DMS153 treated with DMSO at 0.1 percent for 48 hours (cell line): ENCODE measurements around the gene ST3GAL6.

Experiments
- DNase-seq: peaks from one replicate; lab custom pipeline; 2025; ENCODE audit not compliant: unreplicated experiment; lab: John Stamatoyannopoulos, UW

The ST3GAL6 gene

GRCh38 chr3:98739266-98739665, 23.9 kb upstream of the ST3GAL6 start:
- DNase-seq, result no peak

DNA sequence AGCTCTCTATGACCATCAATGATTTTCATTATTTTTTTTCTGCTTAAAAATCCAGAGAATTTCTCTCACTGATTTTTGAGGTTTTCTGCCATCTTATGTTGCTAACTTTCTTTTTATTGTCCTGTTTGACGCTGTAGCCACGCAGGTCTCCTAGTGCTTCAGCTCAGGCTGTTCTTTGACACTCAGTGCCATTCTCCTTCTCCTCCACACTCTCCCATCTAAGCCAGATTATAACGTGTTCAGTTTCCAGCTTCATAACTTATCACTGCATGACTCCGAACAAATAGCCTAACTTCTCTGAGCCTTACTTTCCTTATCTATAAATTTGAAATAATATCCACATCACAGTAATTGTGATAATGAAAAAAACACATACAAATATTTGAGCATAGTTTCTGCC, 22.8 kb upstream of the ST3GAL6 start:
- DNase-seq, result no peak

GRCh38 chr3:98741121-98741716, 21.9 kb upstream of the ST3GAL6 start:
- no peak for DNase-seq

GRCh38 chr3:98743071-98743470, 20.1 kb upstream of the ST3GAL6 start:
- no peak for DNase-seq

DNA sequence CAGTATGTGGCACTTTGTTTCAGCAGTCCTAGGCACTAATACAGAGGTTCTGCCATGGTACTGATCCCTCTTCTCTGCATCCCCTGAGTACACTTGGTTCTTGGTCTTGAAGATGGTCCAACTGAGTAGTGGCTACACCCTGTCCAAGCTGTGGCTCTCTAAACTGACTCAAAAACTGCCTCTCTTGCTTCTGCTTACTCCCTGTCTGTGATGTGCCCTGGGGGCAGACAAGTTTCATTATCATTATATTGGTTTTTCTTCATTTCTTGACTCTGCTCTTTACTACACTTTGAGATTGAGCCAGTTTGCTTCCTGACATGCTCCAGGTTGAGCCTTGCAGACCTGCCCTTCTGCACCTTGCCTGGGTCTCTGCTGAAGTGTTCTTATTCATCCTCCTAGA, 18.9 kb upstream of the ST3GAL6 start:
- no peak for DNase-seq

GRCh38 chr3:98745718-98746117, 17.4 kb upstream of the ST3GAL6 start:
- DNase-seq, result no peak

GRCh38 chr3:98746122-98746521, 17.0 kb upstream of the ST3GAL6 start:
- no peak for DNase-seq

DNA sequence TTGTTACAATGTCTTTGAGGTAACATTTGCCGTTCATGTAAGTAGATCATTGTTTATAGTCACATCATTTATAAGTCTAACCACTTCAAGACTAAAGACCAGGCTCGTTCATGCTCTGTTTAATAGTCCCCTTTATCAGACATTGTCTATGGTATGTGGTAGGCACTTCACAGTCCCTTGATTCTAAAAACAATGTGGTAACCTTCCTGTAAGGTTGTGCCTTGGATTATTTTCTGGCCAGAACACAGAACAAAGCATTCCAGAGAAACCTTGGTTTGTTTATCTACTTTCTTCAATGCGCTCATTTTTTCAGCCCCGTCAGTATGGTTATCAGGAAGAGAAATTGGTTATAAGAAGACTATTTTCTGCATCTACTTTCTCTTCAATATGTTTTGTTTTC, 16.3 kb upstream of the ST3GAL6 start:
- DNase-seq, result no peak

GRCh38 chr3:98750276-98750919, 12.7 kb upstream of the ST3GAL6 start:
- DNase-seq, result no peak

- DNase-seq, result no peak
These were observed 8.7 kb upstream of the ST3GAL6 start for GRCh38 chr3:98754483-98754882.

GRCh38 chr3:98755601-98756000, 7.5 kb upstream of the ST3GAL6 start:
- no peak for DNase-seq

DNA sequence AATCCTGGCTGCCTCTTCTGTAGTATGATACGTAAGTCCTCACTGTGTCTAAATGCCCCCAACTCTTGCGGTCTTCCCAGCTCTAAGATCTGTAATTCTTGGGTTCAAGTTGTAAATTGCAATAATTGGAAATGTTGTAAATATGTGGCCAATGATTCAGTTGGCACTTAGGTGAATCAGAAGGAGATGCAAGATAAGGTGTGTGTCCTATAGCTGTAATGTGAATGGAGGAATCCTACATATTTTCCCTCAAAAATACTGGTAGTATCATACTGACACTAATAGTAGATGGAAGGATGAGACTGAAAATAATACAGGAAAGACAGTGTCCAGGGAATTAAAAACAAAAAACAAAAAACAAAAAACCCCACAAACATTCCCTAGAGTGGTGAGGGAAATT, 3.5 kb upstream of the ST3GAL6 start:
- no peak for DNase-seq

DNA sequence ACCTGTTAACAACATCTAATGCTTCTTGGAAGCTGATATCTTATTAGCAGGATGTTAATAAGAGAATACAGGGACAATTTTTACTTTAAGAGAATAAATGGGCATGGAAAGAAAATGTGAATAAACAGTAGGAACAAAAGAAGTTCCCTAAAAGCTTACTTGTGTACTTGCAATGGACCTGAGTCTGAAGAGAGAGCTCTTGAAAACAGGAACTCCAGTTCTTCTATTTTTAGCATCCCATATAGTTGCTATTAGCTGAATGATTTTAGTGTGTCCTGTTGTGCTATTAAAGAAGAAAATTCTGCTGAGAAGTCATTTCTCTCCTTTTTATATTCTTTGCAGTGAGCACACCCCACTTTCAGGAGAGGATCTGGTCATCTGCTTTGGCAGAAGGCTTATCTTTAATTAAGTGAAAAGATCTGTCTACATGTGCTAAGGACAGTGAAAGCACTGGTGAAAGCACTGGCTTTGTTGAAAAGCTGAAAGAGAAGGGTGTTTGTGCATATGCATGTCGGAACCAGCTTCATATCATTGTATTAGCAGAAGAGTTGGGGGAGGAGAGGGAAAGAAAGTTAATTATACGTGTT, 1.4 kb upstream of the ST3GAL6 start:
- DNase-seq, result no peak

GRCh38 chr3:98763819-98764418, 779 bp downstream of the ST3GAL6 start:
- DNase-seq, result no peak

- no peak for DNase-seq
These were observed 1.3 kb downstream of the ST3GAL6 start for GRCh38 chr3:98764472-98764884.

DNA sequence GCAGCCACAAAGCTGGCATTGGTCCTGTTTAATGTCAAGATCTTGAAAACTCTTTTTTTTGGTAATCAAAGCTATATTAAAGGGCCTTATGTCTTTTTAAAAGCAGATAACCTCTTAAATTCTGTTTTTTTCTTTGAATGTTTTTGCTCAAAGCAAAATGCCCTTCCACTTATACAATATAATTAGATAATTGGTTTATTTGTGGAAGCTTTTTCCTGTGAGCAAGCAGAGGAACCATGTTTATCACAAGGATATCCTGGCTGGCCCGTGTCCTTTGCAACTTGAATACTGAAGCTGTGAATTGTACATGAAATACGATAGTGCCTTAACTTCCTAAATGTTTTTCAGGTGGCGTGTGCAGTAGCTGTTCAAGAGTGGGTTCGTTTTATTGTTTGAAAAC, 2.6 kb downstream of the ST3GAL6 start:
- no peak for DNase-seq

- DNase-seq, result no peak
These were observed 3.8 kb downstream of the ST3GAL6 start for GRCh38 chr3:98766924-98767323.

GRCh38 chr3:98768961-98769360, 5.8 kb downstream of the ST3GAL6 start:
- no peak for DNase-seq

DNA sequence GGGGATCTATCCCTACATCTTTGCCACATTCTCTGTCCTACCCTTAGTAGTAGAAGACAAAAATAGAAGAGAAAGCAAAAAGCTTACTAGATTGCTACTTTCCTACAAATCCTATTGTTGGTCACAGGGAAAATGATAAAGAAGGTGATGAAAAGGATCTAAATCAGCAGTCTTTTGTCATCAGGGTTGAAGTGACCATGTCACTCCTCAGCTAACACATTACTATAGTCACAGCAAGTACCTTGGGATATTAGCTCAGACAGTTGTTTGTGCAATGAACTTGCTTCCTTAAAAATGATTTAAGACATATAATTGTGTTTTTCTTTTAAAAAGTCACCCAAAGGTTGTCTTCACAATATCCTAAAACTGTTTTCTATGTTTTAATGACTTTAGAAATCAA, 6.3 kb downstream of the ST3GAL6 start:
- DNase-seq, result no peak

GRCh38 chr3:98770261-98771039, 7.3 kb downstream of the ST3GAL6 start:
- DNase-seq, result no peak

DNA sequence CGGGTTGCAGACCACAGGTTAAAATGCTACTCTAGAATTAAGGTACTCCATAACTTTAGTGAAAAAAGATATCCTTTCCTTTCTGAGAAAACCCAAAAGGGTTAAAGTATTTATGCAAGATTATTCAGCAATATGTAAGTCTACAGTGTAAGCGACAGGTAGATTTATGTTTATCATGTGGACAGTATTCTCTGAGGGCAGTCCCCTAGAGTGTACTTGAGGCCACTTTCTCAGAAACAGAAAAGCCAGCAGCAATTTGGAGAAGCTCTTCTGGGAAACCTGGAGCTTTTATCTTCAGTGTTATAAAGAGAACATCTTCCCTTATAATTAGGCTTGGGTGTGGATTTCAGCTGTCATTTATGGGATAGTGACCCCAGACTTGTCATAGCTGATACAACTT, 8.9 kb downstream of the ST3GAL6 start:
- no peak for DNase-seq
